ENCODE measurements around the gene MARCHF3. TPM values are rescaled to one million over a fixed set of nuclear protein-coding genes. Genes with fewer than 3 reads are reported as not detected.

MARCHF3 gene
- polyA plus RNA-seq, 1 donor from 2014 or later, result 3.9 TPM

GRCh38 chr5:126926187-126926586, 104.2 kb downstream of the MARCHF3 start:
- H3K27me3 ChIP-seq (ENCODE audit: insufficient read depth, low read depth, low read length), result peaks cover 6% of the 10 kb centered on the region
- H3K27ac ChIP-seq (ENCODE audit: low read length), result no peak overlapping the region
- H2AFZ ChIP-seq (ENCODE audit: low read depth, low read length), result no peak overlapping the region
- H3K79me2 ChIP-seq (replicated peaks; ENCODE audit: insufficient read depth, low read length), result no peaks in the 10 kb centered on the region
- no peaks in the 10 kb centered on the region for H3F3A ChIP-seq (ENCODE audit: insufficient read depth, low read length, poor library complexity, severe bottlenecking)
- no peak overlapping the region for H3K4me3 ChIP-seq (ENCODE audit: low read length)
- no peaks in the 10 kb centered on the region for H4K20me1 ChIP-seq (ENCODE audit: insufficient read depth)
- H3K9me2 ChIP-seq (ENCODE audit: insufficient read depth, low read length), result no peaks in the 10 kb centered on the region
- H3K36me3 ChIP-seq (ENCODE audit: insufficient read depth, low read length), result no peaks in the 10 kb centered on the region
- H3K4me2 ChIP-seq (ENCODE audit: low read length), result no peak overlapping the region
- no peaks in the 10 kb centered on the region for H3K9me3 ChIP-seq (ENCODE audit: low read length)
- no peak overlapping the region for H3K9ac ChIP-seq (ENCODE audit: low read length)
- TF ChIP-seq EZH2 (IDR thresholded peaks at IDR 0.05; ENCODE audit: borderline replicate concordance, insufficient read depth, low read length, poor library complexity, severe bottlenecking) (no peak), RAD21 (conservative IDR thresholded peaks at IDR 0.05) (no peak), CTCF (IDR thresholded peaks at IDR 0.05; ENCODE audit: poor library complexity, severe bottlenecking) (no peak), TAF1 (IDR thresholded peaks at IDR 0.05; ENCODE audit: low read depth) (no peak), EP300 (conservative IDR thresholded peaks at IDR 0.05; ENCODE audit: poor library complexity, severe bottlenecking) (no peak), MXI1 (conservative IDR thresholded peaks at IDR 0.05; ENCODE audit: poor library complexity, severe bottlenecking) (no peak), SMC3 (conservative IDR thresholded peaks at IDR 0.05; ENCODE audit: poor library complexity) (no peak), POLR2AphosphoS5 (IDR thresholded peaks at IDR 0.05) (no peak), REST (IDR thresholded peaks at IDR 0.05; ENCODE audit: borderline replicate concordance) (no peak)

GRCh38 chr5:126925482-126925881, 104.9 kb downstream of the MARCHF3 start:
- no peak overlapping the region for H3K4me3 ChIP-seq (ENCODE audit: low read length)

More at GRCh38 chr5:126925482-126925881, 104.9 kb downstream of the MARCHF3 start:
- no peaks in the 10 kb centered on the region for H3K9me2 ChIP-seq (ENCODE audit: insufficient read depth, low read length)
- no peak overlapping the region for H3K9ac ChIP-seq (ENCODE audit: low read length)
- H3K36me3 ChIP-seq (ENCODE audit: insufficient read depth, low read length), result no peaks in the 10 kb centered on the region
- TF ChIP-seq TAF1 (IDR thresholded peaks at IDR 0.05; ENCODE audit: low read depth) (no peak), MXI1 (conservative IDR thresholded peaks at IDR 0.05; ENCODE audit: poor library complexity, severe bottlenecking) (no peak), POLR2AphosphoS5 (IDR thresholded peaks at IDR 0.05) (no peak), REST (IDR thresholded peaks at IDR 0.05; ENCODE audit: borderline replicate concordance) (no peak), EZH2 (IDR thresholded peaks at IDR 0.05; ENCODE audit: borderline replicate concordance, insufficient read depth, low read length, poor library complexity, severe bottlenecking) (no peak), CTCF (IDR thresholded peaks at IDR 0.05; ENCODE audit: poor library complexity, severe bottlenecking) (no peak), EP300 (conservative IDR thresholded peaks at IDR 0.05; ENCODE audit: poor library complexity, severe bottlenecking) (no peak), SMC3 (conservative IDR thresholded peaks at IDR 0.05; ENCODE audit: poor library complexity) (no peak), RAD21 (conservative IDR thresholded peaks at IDR 0.05) (no peak)
- H3K27me3 ChIP-seq (ENCODE audit: insufficient read depth, low read depth, low read length), result peaks cover 6% of the 10 kb centered on the region
- no peak overlapping the region for H3K4me2 ChIP-seq (ENCODE audit: low read length)
- H4K20me1 ChIP-seq (ENCODE audit: insufficient read depth), result no peaks in the 10 kb centered on the region
- no peak overlapping the region for H2AFZ ChIP-seq (ENCODE audit: low read depth, low read length)
- no peaks in the 10 kb centered on the region for H3K79me2 ChIP-seq (replicated peaks; ENCODE audit: insufficient read depth, low read length)
- H3F3A ChIP-seq (ENCODE audit: insufficient read depth, low read length, poor library complexity, severe bottlenecking), result no peaks in the 10 kb centered on the region
- H3K9me3 ChIP-seq (ENCODE audit: low read length), result no peaks in the 10 kb centered on the region
- no peak overlapping the region for H3K27ac ChIP-seq (ENCODE audit: low read length)

Data from neural cell (in vitro differentiated cells).